Measurements from ENCODE around the gene TMEM40. TPM values are rescaled to one million over a fixed set of nuclear protein-coding genes. Genes with fewer than 3 reads are reported as not detected.
"Not testable (repeated sequence)": the region's sequence is repeated elsewhere in the genome, so short reads cannot be mapped to it uniquely, and the experiment has no call there.

The TMEM40 gene
- total RNA-seq (2014; rRNA removed; shearing (Covaris generic); ENCODE audit: low replicate concordance) = not detected in 2 replicates

- in situ Hi-C loops (cut with HindIII; ENCODE audit: low pct_unique_long_range_greater_than_20kb, low sequenced_read_pairs) = no loop called here
- DNase-seq (ENCODE audit: low read depth) = no peak
These were observed at the start of gene TMEM40 for GRCh38 chr3:12759097-12759679. TMEM40 (minus strand) TSS chr3:12759259; CDS start chr3:12749832, 9,427 bp downstream.

- no peak for DNase-seq (ENCODE audit: low read depth)
- in situ Hi-C loops (cut with HindIII; ENCODE audit: low pct_unique_long_range_greater_than_20kb, low sequenced_read_pairs) = no loop called here
These were observed 49.5 kb upstream of the TMEM40 start for GRCh38 chr3:12808587-12808986.

- in situ Hi-C loops (cut with HindIII; ENCODE audit: low pct_unique_long_range_greater_than_20kb, low sequenced_read_pairs) = no loop called here
- no peak for DNase-seq (ENCODE audit: low read depth)
These were observed 48.7 kb upstream of the TMEM40 start for GRCh38 chr3:12807601-12808359.

- in situ Hi-C loops (cut with HindIII; ENCODE audit: low pct_unique_long_range_greater_than_20kb, low sequenced_read_pairs) = no loop called here
- DNase-seq (ENCODE audit: low read depth) = no peak
These were observed 48.0 kb upstream of the TMEM40 start for GRCh38 chr3:12807066-12807465.

- in situ Hi-C loops (cut with HindIII; ENCODE audit: low pct_unique_long_range_greater_than_20kb, low sequenced_read_pairs) = no loop called here
- DNase-seq (ENCODE audit: low read depth) = no peak
These were observed 44.3 kb upstream of the TMEM40 start for GRCh38 chr3:12803371-12803770.

- DNase-seq (ENCODE audit: low read depth) = no peak
- in situ Hi-C loops (cut with HindIII; ENCODE audit: low pct_unique_long_range_greater_than_20kb, low sequenced_read_pairs) = no loop called here
These were observed 40.7 kb upstream of the TMEM40 start for GRCh38 chr3:12799525-12800440.

GRCh38 chr3:12798559-12799179, 39.6 kb upstream of the TMEM40 start:
- no peak for DNase-seq (ENCODE audit: low read depth)
- in situ Hi-C loops (cut with HindIII; ENCODE audit: low pct_unique_long_range_greater_than_20kb, low sequenced_read_pairs) = no loop called here

GRCh38 chr3:12797892-12798558, 39.0 kb upstream of the TMEM40 start:
- no peak for DNase-seq (ENCODE audit: low read depth)
- in situ Hi-C loops (cut with HindIII; ENCODE audit: low pct_unique_long_range_greater_than_20kb, low sequenced_read_pairs) = no loop called here

GRCh38 chr3:12797124-12797891, 38.2 kb upstream of the TMEM40 start:
- no peak for DNase-seq (ENCODE audit: low read depth)
- in situ Hi-C loops (cut with HindIII; ENCODE audit: low pct_unique_long_range_greater_than_20kb, low sequenced_read_pairs) = no loop called here

- no peak for DNase-seq (ENCODE audit: low read depth)
- in situ Hi-C loops (cut with HindIII; ENCODE audit: low pct_unique_long_range_greater_than_20kb, low sequenced_read_pairs) = no loop called here
These were observed 37.4 kb upstream of the TMEM40 start, which contains the start of gene CAND2 for GRCh38 chr3:12796171-12797123. CAND2 (plus strand) TSS chr3:12796680; CDS start chr3:12796721, 41 bp downstream.

GRCh38 chr3:12793701-12794100, 34.6 kb upstream of the TMEM40 start:
- no peak for DNase-seq (ENCODE audit: low read depth)
- in situ Hi-C loops (cut with HindIII; ENCODE audit: low pct_unique_long_range_greater_than_20kb, low sequenced_read_pairs) = no loop called here

GRCh38 chr3:12791430-12791829, 32.4 kb upstream of the TMEM40 start:
- in situ Hi-C loops (cut with HindIII; ENCODE audit: low pct_unique_long_range_greater_than_20kb, low sequenced_read_pairs) = no loop called here
- DNase-seq (ENCODE audit: low read depth) = no peak

- DNase-seq (ENCODE audit: low read depth); in situ Hi-C loops (cut with HindIII; ENCODE audit: low pct_unique_long_range_greater_than_20kb, low sequenced_read_pairs): not testable (repeated sequence)
These were observed 29.1 kb upstream of the TMEM40 start for GRCh38 chr3:12787967-12788690.

GRCh38 chr3:12787346-12787745, 28.3 kb upstream of the TMEM40 start:
- DNase-seq (ENCODE audit: low read depth); in situ Hi-C loops (cut with HindIII; ENCODE audit: low pct_unique_long_range_greater_than_20kb, low sequenced_read_pairs): not testable (repeated sequence)

GRCh38 chr3:12785096-12785495, 26.0 kb upstream of the TMEM40 start:
- in situ Hi-C loops (cut with HindIII; ENCODE audit: low pct_unique_long_range_greater_than_20kb, low sequenced_read_pairs) = no loop called here

More at GRCh38 chr3:12785096-12785495, 26.0 kb upstream of the TMEM40 start:
- DNase-seq (ENCODE audit: low read depth) = no peak
